ENCODE data around the gene ITPRID1. TPM values are rescaled to one million over a fixed set of nuclear protein-coding genes. Genes with fewer than 3 reads are reported as not detected.

The ITPRID1 gene
- total RNA-seq, 2 donors from 2014 or later: not detected

DNA sequence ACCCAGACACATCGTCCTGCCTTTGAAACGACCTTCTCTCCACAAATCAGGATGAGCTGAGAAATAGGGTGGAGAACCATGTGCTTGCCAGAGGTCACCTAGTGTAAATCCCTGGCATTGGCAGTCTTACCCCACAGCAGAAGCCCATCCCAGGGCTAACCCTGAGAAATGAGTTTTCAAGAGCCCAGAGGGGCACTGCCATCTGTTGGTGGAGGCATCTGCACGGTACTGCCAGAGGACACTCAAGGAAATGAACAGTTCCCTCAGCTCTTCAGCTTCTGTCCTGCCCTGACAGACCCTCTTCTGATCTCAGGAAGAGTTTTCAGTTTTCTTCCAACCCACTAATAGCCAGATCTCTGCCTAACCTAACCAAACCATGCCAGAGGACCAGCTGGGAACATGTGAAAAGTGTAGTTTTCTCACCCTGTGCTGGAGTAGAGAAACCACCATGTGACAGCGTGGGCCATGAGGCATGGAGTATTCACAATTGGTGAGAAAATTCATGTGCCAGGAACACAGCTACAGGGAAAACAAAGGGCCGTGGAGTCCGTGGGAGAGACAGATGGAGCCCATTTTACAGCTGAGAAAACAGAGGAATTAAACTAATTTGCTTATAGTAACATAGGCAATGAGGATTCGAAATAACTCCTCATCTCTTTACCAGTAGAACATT is 37.7 kb upstream of the ITPRID1 start:
- no peaks in the 10 kb centered on the region for H3K4me1 ChIP-seq (ENCODE audit: control insufficient read depth in 1 of 2, low read depth in 2 of 2)
- H3K4me3 ChIP-seq: no peak overlapping the region
- no peaks in the 10 kb centered on the region for H3K9me3 ChIP-seq
- ATAC-seq (ENCODE audit: insufficient number of reproducible peaks, low FRiP score, low read depth): no peak
- no peak overlapping the region for H3K27ac ChIP-seq
- no peak for DNase-seq (ENCODE audit: low spot score)
- no peak for TF ChIP-seq CTCF (IDR thresholded peaks at IDR 0.05)
- H3K27me3 ChIP-seq (replicated peaks; ENCODE audit: insufficient read depth): no peaks in the 10 kb centered on the region
- H3K36me3 ChIP-seq: no peaks in the 10 kb centered on the region

GRCh38 chr7:31476941-31477677 is 36.8 kb upstream of the ITPRID1 start:
- H3K9me3 ChIP-seq: no peaks in the 10 kb centered on the region
- no peaks in the 10 kb centered on the region for H3K4me1 ChIP-seq (ENCODE audit: control insufficient read depth in 1 of 2, low read depth in 2 of 2)
- H3K36me3 ChIP-seq: no peaks in the 10 kb centered on the region
- H3K27me3 ChIP-seq (replicated peaks; ENCODE audit: insufficient read depth): no peaks in the 10 kb centered on the region
- no peak overlapping the region for H3K27ac ChIP-seq
- ATAC-seq (ENCODE audit: insufficient number of reproducible peaks, low FRiP score, low read depth): no peak
- DNase-seq (ENCODE audit: low spot score): no peak
- no peak for TF ChIP-seq CTCF (IDR thresholded peaks at IDR 0.05)
- H3K4me3 ChIP-seq: no peak overlapping the region

DNA sequence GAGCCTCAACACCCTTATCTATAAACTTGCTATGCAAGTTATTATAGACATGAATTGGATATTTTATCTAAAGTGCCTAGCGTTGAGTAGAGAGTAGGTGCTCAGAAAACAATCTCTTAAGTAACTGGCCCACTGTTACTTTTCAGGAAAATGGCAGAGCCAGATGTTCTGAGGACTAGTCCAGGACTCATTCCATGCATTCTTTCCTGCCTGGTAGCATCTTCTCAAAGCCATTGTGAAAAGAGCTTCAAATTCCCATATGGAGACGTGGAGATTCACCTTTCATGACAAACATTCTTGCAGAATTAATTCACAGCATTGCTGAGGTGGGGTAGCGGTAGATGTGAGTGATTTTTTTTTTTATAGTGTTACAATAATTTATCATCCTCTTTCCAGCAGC is 35.9 kb upstream of the ITPRID1 start:
- Histone ChIP-seq H3K4me3 (no peak overlapping the region), H3K36me3 (no peaks in the 10 kb centered on the region), H3K27ac (no peak overlapping the region), H3K9me3 (no peaks in the 10 kb centered on the region), H3K27me3 (replicated peaks; ENCODE audit: insufficient read depth) (no peaks in the 10 kb centered on the region), H3K4me1 (ENCODE audit: control insufficient read depth in 1 of 2, low read depth in 2 of 2) (no peaks in the 10 kb centered on the region)
- no peak for DNase-seq (ENCODE audit: low spot score)
- no peak for TF ChIP-seq CTCF (IDR thresholded peaks at IDR 0.05)
- ATAC-seq (ENCODE audit: insufficient number of reproducible peaks, low FRiP score, low read depth): no peak

DNA sequence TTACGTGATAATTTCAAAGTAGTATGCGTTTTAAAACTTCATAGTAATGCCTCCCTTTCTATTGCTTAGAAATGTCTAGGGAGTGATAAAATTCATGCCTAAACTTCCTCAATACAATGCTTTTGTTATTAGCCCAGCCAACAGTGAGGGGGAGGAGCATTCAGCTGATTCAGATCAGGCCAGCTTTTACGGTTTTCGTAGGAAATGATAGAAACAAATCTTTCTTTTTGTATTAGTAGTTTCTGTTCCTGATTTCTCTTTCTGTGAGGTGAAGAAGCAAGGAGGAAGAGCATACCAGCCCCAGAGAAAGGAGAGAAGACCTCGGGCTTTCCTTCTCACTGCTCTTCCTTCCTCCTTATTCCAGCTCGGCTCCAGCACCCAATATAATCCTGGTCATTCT is 35.2 kb upstream of the ITPRID1 start:
- H3K27me3 ChIP-seq (replicated peaks; ENCODE audit: insufficient read depth): no peaks in the 10 kb centered on the region
- no peak overlapping the region for H3K27ac ChIP-seq
- H3K9me3 ChIP-seq: no peaks in the 10 kb centered on the region
- DNase-seq (ENCODE audit: low spot score) (no peak), ATAC-seq (ENCODE audit: insufficient number of reproducible peaks, low FRiP score, low read depth) (no peak)
- no peak overlapping the region for H3K4me3 ChIP-seq
- TF ChIP-seq CTCF (IDR thresholded peaks at IDR 0.05): no peak
- no peaks in the 10 kb centered on the region for H3K4me1 ChIP-seq (ENCODE audit: control insufficient read depth in 1 of 2, low read depth in 2 of 2)
- H3K36me3 ChIP-seq: no peaks in the 10 kb centered on the region

DNA sequence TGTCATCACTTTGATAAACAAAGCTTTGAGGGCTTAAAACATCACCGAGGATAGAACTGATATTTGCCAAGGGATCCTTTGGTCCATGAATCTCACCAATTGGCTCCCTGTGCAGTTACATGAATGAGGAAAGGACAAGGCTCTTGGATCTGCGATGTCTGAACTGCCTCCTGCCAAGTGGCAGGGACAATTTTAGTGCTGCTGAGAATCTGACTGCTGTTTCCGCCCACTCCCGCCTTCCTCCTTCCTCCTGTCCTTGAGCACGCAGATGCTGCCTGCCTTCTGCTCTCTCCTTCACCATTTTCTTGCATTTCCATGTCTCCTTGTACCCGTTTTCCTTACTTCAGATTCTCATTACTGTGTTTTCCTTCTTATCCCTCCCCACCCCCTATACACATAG is 26.8 kb upstream of the ITPRID1 start:
- Histone ChIP-seq H3K27ac (no peak overlapping the region), H3K27me3 (replicated peaks; ENCODE audit: insufficient read depth) (no peaks in the 10 kb centered on the region), H3K4me3 (no peak overlapping the region), H3K36me3 (no peaks in the 10 kb centered on the region), H3K4me1 (ENCODE audit: control insufficient read depth in 1 of 2, low read depth in 2 of 2) (no peaks in the 10 kb centered on the region), H3K9me3 (no peaks in the 10 kb centered on the region)
- DNase-seq (ENCODE audit: low spot score) (no peak), ATAC-seq (ENCODE audit: insufficient number of reproducible peaks, low FRiP score, low read depth) (no peak)
- TF ChIP-seq CTCF (IDR thresholded peaks at IDR 0.05): no peak
